ENCODE results near the gene FPGS.

FPGS gene

GRCh38 chr9:127788337-127789011, 14.2 kb upstream of the FPGS start:
- no peak for DNase-seq

GRCh38 chr9:127789179-127789578, 13.5 kb upstream of the FPGS start:
- no peak for DNase-seq

GRCh38 chr9:127790094-127790855, 12.4 kb upstream of the FPGS start:
- DNase-seq, result no peak

GRCh38 chr9:127791085-127791484, 11.6 kb upstream of the FPGS start:
- no peak for DNase-seq

- DNase-seq, result no peak
Measured at GRCh38 chr9:127792417-127793031, 10.2 kb upstream of the FPGS start.

DNA sequence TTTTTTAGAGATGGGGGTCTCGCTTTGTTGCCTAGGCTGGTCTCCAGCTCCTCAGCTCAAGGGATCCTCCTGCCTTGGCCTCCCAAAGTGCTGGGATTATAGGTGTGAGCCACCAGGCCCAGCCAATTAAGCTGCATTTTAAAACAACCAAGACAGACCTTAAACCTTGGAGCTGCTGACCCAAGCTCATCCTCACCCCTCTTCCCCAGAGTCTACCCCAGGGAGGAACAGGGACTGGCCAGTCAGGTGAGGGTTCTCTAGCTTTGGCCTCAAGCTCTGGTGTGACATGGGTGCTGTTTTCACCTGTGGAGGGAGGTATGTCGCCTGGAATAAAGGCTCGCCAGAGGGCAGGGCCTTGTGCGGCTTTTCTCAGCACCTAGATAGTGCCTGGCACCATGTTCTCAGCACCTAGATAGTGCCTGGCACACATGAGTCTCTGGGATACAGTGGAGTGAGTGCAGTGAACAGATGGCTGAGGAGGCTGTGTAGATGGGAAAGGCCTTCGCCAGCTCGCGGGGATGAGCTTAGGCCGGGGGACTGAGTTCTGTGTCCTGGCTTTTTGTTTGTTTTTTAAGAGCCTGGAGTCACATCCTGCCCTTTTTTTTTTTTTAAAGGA, 9.5 kb upstream of the FPGS start:
- DNase-seq, result no peak

DNA sequence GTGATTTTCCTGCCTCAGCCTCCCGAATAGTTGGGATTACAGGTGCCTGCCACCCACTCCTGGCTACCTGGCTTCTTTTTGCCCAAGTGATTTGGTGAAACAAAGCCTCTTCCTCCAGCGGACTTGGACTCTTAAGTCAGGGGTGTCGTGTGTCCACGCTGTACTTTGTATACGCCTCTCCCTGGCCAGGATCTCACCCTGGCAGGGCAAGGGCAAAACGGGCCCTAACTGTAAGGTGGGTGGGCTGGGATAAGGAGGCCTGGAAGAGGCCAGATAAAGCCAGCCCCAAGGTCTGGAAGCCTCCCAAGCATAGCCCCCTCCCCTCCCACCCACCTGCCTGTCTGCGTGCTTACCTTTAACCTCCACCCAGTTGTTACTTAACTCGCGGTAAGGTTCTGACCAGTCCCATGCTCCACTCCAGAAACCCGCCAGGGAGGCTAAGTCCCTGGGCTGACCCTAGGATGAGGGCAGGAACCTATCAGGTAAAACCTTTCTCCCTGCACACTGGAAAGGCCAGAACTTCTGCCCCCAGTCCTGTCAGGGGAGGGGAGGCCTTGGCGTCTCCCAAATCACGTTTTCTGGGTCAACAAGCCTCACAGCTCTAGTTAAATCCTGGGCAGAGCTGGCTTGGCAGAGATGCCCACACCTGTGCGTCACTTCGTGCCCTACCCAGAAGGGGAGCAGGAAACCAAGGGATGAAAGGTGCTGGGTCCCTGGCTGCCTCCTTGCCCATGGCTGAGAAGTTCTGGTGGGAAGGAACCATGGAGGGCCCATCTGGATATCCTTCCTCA, 8.5 kb upstream of the FPGS start:
- DNase-seq, result no peak

GRCh38 chr9:127796225-127796813, 6.4 kb upstream of the FPGS start:
- no peak for DNase-seq

DNA sequence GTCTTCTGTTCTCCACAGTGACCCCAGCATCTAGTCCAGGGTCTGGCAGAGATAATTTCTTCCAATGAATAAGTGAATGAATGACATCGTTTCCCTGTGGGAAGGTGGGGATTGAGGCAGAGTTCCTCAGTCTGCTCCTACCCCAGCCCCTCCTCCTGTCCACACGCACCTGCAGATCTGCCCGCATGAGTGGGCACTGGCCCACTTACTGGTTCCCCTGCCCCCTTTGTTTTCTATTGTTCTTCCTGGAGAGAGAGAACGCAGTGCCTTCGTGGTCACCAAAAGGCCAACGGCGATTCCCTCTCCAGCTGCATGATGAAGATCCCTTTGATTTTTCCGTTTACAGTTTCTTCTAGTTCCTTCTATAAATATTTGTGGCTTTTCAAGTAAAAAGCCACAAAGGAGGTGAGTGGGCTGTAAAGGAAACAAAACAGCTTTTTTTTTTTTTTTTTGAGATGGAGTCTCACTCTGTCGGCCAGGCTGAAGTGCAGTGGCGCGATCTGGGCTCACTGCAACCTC, 5.8 kb upstream of the FPGS start:
- no peak for DNase-seq

- DNase-seq, result no peak
Measured at GRCh38 chr9:127801955-127802575, 617 bp upstream of the FPGS start.

DNA sequence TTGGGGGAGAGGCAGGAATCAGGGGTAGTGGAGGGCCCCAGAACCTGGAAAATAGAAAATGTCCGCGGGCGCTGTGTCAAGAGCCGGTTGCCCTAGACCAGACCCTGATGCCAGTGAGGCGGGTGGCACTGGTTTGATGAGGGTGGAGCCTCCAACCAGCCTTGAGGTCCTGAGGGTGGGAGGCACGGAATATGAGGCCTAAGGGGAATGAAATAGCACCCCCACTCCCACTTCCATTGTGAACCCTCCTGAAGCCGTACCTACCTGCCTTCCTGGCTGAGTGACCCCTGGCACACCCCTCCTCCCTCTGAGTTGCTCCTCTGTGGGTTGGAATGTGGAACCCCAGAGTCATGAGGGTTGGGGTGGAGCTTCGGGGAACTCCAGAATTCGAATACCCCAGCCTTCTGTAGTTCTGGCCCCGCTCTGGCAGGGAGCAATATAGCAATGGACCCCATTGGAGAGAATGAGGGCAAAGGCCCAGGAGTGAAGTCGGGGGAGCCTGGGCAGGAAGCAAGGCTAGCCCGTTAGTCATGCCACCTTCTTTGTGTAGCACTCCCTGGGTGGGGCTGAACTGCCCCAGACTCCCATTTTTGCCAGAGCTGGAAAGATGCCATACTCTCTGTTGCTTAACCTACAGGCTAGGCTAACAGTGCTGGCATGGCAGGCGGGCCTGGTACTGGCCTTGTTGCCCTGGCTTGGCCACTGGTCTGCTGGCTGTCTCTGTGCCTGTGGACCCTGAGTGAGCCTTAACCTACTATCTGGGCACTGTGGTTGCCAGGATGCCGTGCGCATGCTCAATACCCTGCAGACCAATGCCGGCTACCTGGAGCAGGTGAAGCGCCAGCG, 1.0 kb downstream of the FPGS start:
- DNase-seq, result no peak

GRCh38 chr9:127805620-127806019, 2.9 kb downstream of the FPGS start:
- DNase-seq, result no peak

DNA sequence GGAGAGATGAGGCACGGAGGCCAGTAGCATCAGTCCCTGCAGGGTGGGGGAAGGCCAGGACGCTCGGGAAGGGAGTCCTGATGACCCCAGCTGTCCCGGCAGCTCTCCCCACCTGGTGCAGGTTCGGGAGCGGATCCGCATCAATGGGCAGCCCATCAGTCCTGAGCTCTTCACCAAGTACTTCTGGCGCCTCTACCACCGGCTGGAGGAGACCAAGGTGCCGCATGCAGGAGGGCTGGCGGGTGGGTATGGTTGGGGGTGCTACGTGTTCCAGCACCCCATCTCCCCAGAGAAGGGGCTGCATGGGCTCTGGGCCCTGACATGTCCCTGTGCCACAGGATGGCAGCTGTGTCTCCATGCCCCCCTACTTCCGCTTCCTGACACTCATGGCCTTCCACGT, 4.2 kb downstream of the FPGS start:
- no peak for DNase-seq

DNA sequence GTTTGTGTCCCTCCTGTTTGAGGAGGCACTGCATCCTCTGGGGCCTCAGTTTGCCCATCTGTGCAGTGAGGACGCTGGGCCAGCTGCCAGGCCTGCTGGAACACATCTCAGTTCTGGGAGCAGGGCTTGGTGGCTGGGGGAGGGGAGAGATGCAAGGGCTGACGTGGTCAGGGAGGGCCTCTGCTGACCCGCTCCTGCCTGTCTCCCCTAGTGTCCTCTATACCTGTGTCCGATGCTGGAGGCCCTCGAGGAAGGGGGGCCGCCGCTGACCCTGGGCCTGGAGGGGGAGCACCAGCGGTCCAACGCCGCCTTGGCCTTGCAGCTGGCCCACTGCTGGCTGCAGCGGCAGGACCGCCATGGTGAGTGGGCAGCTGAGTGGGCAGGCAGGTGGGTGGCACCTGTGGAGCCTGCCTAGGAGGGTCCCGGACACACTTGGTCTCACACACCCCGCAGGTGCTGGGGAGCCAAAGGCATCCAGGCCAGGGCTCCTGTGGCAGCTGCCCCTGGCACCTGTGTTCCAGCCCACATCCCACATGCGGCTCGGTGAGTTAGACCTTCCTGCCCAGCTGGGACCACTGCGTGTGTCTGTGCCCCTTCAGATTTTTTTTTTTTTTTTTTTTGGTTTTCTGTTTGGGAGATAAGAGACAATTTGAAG, 5.8 kb downstream of the FPGS start:
- DNase-seq, result no peak

DNA sequence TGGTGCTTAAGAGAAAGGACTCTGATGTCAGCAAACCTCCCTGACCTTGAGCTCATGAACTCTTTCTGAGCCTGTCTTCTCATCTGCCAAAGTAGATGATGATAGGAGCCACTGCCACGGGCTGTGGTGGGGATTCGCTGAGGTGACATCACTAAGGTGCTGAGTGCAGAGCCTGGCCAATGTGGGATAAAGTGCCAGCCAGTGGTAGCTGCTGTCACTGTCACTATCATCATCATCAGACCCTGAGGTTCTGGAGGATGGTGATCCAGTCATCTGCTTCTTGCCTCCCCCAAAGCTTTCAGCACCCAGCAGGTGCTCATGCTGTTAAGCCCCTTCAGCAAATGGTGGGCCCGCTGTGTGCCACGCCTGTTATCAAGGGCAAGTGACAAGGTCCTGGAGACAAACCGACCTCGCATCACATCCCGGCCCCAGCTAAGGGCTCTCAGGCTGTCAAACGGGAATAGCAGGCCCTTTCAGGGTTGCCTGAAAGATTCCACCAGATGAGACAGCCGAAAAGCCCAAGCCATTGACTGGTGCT, 6.4 kb downstream of the FPGS start:
- no peak for DNase-seq

DNA sequence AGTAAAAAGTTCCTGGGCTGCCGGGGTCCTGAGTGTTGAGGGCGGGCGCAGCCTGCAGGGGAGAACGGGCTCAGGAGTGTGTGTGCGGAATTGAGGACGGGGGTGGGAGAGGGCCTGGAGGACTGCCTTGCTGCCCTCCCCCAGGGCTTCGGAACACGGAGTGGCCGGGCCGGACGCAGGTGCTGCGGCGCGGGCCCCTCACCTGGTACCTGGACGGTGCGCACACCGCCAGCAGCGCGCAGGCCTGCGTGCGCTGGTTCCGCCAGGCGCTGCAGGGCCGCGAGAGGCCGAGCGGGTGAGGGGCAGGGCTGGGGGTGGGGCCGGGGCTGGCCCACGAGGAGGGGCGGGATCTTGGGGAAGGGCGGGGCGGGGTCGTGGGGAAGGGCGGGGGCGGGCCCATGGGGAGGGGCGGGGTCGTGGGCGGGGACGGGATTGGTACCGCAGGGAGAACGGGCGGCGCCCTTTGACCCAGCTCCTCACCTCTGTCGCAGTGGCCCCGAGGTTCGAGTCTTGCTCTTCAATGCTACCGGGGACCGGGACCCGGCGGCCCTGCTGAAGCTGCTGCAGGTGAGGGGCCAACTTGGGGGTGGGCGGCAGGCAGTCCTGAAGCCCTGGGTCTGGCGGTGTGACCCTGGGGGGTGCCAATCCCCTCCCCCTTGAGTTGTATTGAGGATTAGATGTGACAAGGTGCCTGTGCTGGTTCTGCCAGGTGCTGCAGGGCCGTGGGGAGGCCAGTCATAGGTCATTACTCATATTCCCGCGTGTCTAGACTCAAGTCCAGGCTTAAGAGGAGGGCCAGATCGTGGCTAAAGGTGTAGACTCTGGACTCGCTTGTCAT, 7.1 kb downstream of the FPGS start:
- no peak for DNase-seq

DNA sequence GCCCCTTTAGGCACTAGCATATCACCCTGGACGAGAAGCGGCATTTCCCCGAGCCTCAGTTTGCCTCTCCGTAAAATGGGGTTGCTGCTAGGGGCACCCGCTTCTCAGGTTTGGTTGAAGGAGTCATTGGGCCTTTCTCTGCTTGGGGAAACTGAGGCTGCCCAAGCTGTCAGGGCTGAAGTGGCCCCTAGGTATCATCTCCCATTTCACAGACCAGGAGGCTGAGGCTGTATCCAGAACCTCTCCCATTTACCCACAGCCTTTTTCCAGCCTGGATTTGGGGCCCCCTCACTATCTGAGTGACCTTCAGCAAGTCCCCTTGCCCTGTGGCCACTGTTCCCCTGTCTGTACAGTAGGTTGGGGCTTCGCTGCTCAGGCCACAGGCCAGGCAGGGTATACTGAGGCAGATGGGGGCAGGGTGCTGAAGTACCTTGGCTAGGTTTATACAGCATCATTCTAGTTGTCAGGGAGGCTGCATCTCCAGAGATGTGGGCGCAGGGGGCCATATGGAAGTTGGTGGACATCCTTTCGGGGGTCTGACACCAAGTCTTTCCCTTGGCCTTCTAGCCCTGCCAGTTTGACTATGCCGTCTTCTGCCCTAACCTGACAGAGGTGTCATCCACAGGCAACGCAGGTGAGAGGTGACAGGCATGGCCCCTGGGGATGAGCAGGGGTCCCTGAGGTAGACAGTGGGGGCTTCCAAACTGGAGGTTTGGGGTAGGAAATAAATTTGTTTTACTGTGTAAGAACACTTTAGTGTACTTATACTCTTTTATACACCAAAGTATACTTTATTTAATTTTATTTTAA, 7.9 kb downstream of the FPGS start:
- DNase-seq, result no peak

- DNase-seq, result no peak
Measured at GRCh38 chr9:127812011-127812410, 9.3 kb downstream of the FPGS start.

Measured in activated T-cell treated with anti-CD3 and anti-CD28 coated beads for 4 hours (primary cell).